Prostate gland (tissue), 2 donors: ENCODE data around the gene PLK5. TPM values are rescaled to one million over a fixed set of nuclear protein-coding genes. Genes with fewer than 3 reads are reported as not detected.

Experiments
- DNase-seq: peaks from one replicate; pipeline ENCODE4 v3.0.0-alpha.2; 2019; ENCODE audit warnings: low spot score
- H3K27ac ChIP-seq, 2 donors: fragments of 200-600 bp; sonication (generic); 2 replicates each; pipeline ENCODE4 v1.5.1; 2017 to 2019
- H3K27me3 ChIP-seq: fragments of 200-600 bp; sonication (generic); replicated peaks from 2 replicates; pipeline ENCODE4 v1.5.1; 2019; ENCODE audit not compliant: insufficient read depth
- H3K36me3 ChIP-seq, 2 donors: fragments of 200-600 bp; sonication (generic); 1 replicate in 1 of 2; 2 replicates in 1 of 2; pipeline versions ENCODE4 v1.5.1 to v1.8.1; 2017 to 2019
- H3K4me1 ChIP-seq: fragments of 200-600 bp; sonication (generic); replicated peaks from 2 replicates; pipeline ENCODE4 v1.5.1; 2019
- H3K4me3 ChIP-seq, 2 donors: fragments of 200-600 bp; sonication (generic); 2 replicates each; pipeline ENCODE4 v1.5.1; 2017 to 2019
- H3K9me3 ChIP-seq: fragments of 200-600 bp; sonication (generic); 2 replicates; pipeline ENCODE4 v1.5.1; 2017
- POLR2A ChIP-seq: fragments of 450-650 bp; IDR thresholded peaks from one replicate; pipeline ENCODE4 v1.6.1; 2016; ENCODE audit warnings: antibody characterized with exemption, mild to moderate bottlenecking
- POLR2AphosphoS5 ChIP-seq: sonication (generic); formaldehyde crosslinking; IDR thresholded peaks from one replicate; pipeline ENCODE4 v1.6.1; 2017; ENCODE audit warnings: antibody characterized with exemption
- WGBS: methylation state at CpG from one replicate; pipeline ENCODE4 v1.1.5; 2018; 5-methylcytosine and 5-hydroxymethylcytosine counted together
- intact Hi-C: fragments of 100-400 bp; cut with DNase I; formaldehyde crosslinking; loops from one replicate; pipeline ENCODE4 v1.14.2; 2022
- total RNA-seq, 2 donors: library from RNA; depleted of rRNA; stranded (reverse); fragments of >200 nt; gene quantifications; one replicate each; pipeline ENCODE4 v1.1.0, GENCODE V29; 2016
- TF ChIP-seq, protein P1 (sequence below), 4 experiments: fragments of 200-600 bp in 2 of 4; fragments of 450-650 bp in 2 of 4; sonication (generic) in 2 of 4; IDR thresholded peaks; 1 replicate in 3 of 4; 2 replicates in 1 of 4; pipeline ENCODE4 v1.5.1; 2016 to 2019; ENCODE audit warnings: antibody characterized with exemption in 4 of 4, mild to moderate bottlenecking in 2 of 4, moderate library complexity in 2 of 4

The PLK5 gene
- total RNA-seq, 2 donors from 2014 or later = 28.8 TPM; not detected in 1

DNA sequence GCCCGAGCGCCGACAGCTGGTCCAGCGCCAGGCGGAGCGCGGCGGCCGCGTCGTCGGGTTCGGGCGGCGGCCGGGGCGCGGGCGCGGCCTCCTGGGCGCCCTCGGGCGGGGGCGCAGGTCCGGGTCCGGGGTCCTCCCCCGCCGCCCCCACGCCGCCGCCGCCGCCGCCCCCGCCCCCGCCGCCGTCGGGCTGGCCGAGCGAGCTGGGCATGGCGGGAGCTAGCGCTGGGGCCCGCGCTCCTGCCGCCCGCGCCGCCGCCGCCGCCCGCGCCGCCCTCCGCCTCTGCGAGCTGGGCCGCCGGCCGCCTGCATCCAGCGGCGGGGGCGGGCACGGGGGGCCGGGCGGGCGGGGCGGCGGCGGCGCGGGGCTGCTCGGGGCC, 44.0 kb downstream of the PLK5 start:
- Histone ChIP-seq H3K4me1 (peaks cover 11% of the 10 kb centered on the region), H3K9me3 (no peaks in the 10 kb centered on the region), H3K27ac (no peak overlapping the region), H3K4me3 (peak overlapping the region; percentile 61 to 65), H3K27me3 (no peaks in the 10 kb centered on the region), H3K36me3 (no peaks in the 10 kb centered on the region)
- TF ChIP-seq POLR2AphosphoS5 (no peak), POLR2A (no peak)
- TF ChIP-seq, protein P1, sequence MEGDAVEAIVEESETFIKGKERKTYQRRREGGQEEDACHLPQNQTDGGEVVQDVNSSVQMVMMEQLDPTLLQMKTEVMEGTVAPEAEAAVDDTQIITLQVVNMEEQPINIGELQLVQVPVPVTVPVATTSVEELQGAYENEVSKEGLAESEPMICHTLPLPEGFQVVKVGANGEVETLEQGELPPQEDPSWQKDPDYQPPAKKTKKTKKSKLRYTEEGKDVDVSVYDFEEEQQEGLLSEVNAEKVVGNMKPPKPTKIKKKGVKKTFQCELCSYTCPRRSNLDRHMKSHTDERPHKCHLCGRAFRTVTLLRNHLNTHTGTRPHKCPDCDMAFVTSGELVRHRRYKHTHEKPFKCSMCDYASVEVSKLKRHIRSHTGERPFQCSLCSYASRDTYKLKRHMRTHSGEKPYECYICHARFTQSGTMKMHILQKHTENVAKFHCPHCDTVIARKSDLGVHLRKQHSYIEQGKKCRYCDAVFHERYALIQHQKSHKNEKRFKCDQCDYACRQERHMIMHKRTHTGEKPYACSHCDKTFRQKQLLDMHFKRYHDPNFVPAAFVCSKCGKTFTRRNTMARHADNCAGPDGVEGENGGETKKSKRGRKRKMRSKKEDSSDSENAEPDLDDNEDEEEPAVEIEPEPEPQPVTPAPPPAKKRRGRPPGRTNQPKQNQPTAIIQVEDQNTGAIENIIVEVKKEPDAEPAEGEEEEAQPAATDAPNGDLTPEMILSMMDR (IDR thresholded peaks at IDR 0.05) = no peak
- no peak for DNase-seq
- intact Hi-C loops = no loop called here
- WGBS = 0% methylated on average over 10 of the region's 73 CpGs

DNA sequence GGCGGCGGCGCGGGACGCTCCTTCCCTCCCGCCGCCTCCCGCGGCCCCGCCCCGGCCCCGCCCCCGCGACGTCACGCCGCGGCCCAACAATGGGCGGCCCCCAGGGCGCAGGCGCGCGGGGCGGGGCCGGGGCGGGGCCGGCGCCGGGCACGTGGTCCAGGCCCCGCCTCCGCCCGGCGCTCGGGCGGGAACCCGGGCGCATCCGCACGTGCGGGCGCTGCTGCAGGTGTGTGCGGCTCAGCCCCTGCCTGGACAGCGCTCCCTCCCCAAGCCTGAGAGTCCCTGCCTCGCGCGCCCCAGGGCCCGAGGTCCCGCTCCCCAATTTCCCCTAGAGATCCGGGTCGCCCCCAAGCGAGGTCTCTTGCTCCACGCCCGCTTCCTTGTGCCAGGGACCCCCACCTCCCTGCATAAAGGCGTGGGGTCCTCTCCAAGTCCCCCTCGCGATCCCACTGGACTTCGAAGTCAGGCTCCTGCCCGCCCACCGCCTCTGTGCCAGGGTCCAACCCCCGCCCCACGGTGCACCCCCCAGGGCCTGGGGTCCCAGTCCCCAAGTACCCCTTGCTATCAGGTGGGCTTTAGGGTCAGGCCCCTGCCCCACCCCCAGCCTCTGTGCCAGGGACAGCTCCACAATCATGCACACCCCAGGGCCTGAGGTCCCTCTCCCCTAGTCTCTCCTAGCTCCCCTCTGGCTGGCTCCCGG, 44.6 kb downstream of the PLK5 start, which contains the start of gene MEX3D:
MEX3D (minus strand) TSS at position 6 of the 700 bp plus-strand sequence. CDS start 267 bp downstream, outside the sequence.
- Histone ChIP-seq H3K9me3 (no peaks in the 10 kb centered on the region), H3K4me1 (peaks cover 11% of the 10 kb centered on the region), H3K27ac (peak within 1 kb of the TSS; percentile 88 to 91), H3K27me3 (no peaks in the 10 kb centered on the region), H3K4me3 (peak within 1 kb of the TSS; percentile 61 to 65), H3K36me3 (no peaks in the 10 kb centered on the region)
- TF ChIP-seq, protein P1 (IDR thresholded peaks at IDR 0.05) = no peak
- TF ChIP-seq POLR2AphosphoS5 (no peak), POLR2A (no peak)
- DNase-seq = peak; percentile 68
- WGBS = 18% methylated on average over 26 of the region's 63 CpGs
- intact Hi-C loops = no loop called here

DNA sequence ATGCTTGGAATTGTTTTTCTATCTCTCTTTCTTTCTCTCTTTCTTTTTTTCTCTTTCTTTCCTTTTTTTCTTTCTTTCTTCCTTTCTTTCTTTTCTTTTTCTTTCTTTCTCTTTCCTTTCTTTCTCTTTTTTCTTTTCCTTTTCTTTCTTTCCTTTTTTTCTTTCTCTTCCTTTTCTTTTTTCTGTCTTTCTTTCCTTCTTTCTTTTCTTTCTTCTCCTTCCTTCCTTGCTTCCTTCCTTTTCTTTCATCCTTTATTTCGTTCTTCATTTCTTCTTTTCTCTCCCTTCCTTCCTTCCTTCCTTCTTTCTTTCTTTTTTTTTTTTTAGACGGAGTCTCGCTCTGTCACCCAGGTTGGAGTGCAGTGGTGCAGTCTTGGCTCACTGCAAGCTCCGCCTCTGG, 46.1 kb downstream of the PLK5 start:
- no peaks in the 10 kb centered on the region for H3K36me3 ChIP-seq
- WGBS = 85% methylated on average over 4 of the region's 4 CpGs
- no peak overlapping the region for H3K27ac ChIP-seq
- no peak overlapping the region for H3K4me3 ChIP-seq
- TF ChIP-seq POLR2AphosphoS5 = no peak
- TF ChIP-seq, protein P1 (IDR thresholded peaks at IDR 0.05) = no peak
- no peak for TF ChIP-seq POLR2A
- H3K9me3 ChIP-seq = no peaks in the 10 kb centered on the region
- intact Hi-C loops = no loop called here
- H3K27me3 ChIP-seq = no peaks in the 10 kb centered on the region
- peaks cover 11% of the 10 kb centered on the region for H3K4me1 ChIP-seq
- no peak for DNase-seq

DNA sequence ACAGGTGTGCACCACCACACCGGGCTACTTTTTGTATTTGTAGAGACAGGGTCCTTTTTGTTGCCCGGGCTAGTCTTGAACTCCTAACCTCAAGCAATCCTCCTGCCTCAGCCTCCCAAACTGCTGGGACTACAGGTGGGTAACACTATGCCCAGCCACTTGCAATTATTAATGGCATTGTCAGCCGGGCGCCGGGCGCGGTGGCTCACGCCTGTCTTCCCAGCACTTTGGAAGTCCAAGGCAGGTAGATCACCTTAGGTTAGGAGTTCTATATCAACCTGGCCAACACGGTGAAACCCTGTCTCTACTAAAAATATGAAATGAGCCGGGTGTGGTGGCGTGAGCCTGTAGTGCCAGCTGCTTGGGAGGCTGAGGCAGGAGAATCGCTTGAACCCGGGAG, 47.0 kb downstream of the PLK5 start:
- DNase-seq = no peak
- Histone ChIP-seq H3K27ac (no peak overlapping the region), H3K36me3 (no peaks in the 10 kb centered on the region), H3K9me3 (no peaks in the 10 kb centered on the region), H3K27me3 (no peaks in the 10 kb centered on the region), H3K4me1 (peaks cover 11% of the 10 kb centered on the region), H3K4me3 (no peak overlapping the region)
- TF ChIP-seq POLR2AphosphoS5 (no peak), POLR2A (no peak)
- TF ChIP-seq, protein P1 (IDR thresholded peaks at IDR 0.05) = no peak
- WGBS = 94% methylated on average over 13 of the region's 13 CpGs
- intact Hi-C loops = no loop called here

DNA sequence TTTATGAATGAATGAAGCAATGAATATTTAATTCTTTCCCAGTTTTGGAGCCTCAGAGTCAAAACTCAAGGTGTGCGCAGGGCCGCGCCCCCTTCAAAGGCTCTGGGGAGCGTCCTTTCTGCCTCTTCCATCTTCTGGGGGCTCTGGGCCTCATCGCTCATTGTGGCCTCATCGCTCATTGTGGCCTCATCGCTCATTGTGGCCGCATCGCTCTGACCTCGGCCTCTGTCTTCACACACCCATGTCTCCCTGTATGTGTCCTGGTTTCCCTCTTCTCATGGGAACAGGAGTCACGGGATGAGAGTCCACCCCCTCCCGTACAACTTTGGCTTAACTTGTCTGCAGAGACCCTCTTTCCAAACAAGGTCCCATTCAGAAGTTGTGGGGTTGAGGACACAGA, 47.5 kb downstream of the PLK5 start:
- DNase-seq = no peak
- 94% methylated on average over 12 of the region's 12 CpGs for WGBS
- TF ChIP-seq POLR2A = no peak
- TF ChIP-seq, protein P1 (IDR thresholded peaks at IDR 0.05) = no peak
- no peak for TF ChIP-seq POLR2AphosphoS5
- no peak overlapping the region for H3K27ac ChIP-seq
- intact Hi-C loops = no loop called here
- H3K36me3 ChIP-seq = no peaks in the 10 kb centered on the region
- H3K9me3 ChIP-seq = no peaks in the 10 kb centered on the region
- peaks cover 6% of the 10 kb centered on the region for H3K4me1 ChIP-seq
- H3K27me3 ChIP-seq = no peaks in the 10 kb centered on the region
- H3K4me3 ChIP-seq = no peak overlapping the region
